Neuronal stem cell (in vitro differentiated cells): ENCODE data around the gene TMF1.
A peak's percentile ranks its signal among the peaks of the same experiment; 100 is the strongest.

ENCODE experiments used
- DNase-seq: peaks from one replicate; pipeline ENCODE4 v3.0.0-alpha.2; 2013; ENCODE audit warnings: low spot score
- H2AFZ ChIP-seq: one replicate; pipeline ENCODE4 v1.6.1; 2013; ENCODE audit warnings: mild to moderate bottlenecking, low read length, inconsistent platforms
- H2AK5ac ChIP-seq: 2 replicates; pipeline ENCODE4 v1.6.1; 2013; ENCODE audit warnings: low read depth, mild to moderate bottlenecking, inconsistent platforms, low read length, moderate library complexity, mixed read lengths
- H2BK120ac ChIP-seq: 2 replicates; pipeline ENCODE4 v1.6.1; 2013; ENCODE audit warnings: low read depth, mild to moderate bottlenecking, inconsistent platforms, low read length, moderate library complexity, mixed read lengths
- H2BK12ac ChIP-seq: one replicate; pipeline ENCODE4 v1.6.1; 2013; ENCODE audit warnings: low read length, inconsistent platforms
- H2BK15ac ChIP-seq: 2 replicates; pipeline ENCODE4 v1.6.1; 2013; ENCODE audit warnings: mild to moderate bottlenecking, low read length, inconsistent platforms, mixed read lengths
- H2BK5ac ChIP-seq: one replicate; pipeline ENCODE4 v1.6.1; 2013; ENCODE audit warnings: inconsistent platforms, mild to moderate bottlenecking, low read length, moderate library complexity
- H3K14ac ChIP-seq: one replicate; pipeline ENCODE4 v1.6.1; 2013; ENCODE audit warnings: low read length, inconsistent platforms
- H3K18ac ChIP-seq: 2 replicates; pipeline ENCODE4 v1.6.1; 2013; ENCODE audit warnings: low read length, inconsistent platforms
- H3K23ac ChIP-seq: 2 replicates; pipeline ENCODE4 v1.6.1; 2013; ENCODE audit warnings: low read depth, mild to moderate bottlenecking, mixed read lengths, low read length, inconsistent platforms; ENCODE audit not compliant: poor library complexity
- H3K27ac ChIP-seq: replicated peaks from 3 replicates; pipeline ENCODE4 v1.5.1; 2013; ENCODE audit warnings: low read length, inconsistent platforms
- H3K27me3 ChIP-seq, 3 experiments: 2 replicates each; pipeline ENCODE4 v1.6.1; 2013; ENCODE audit warnings: low read length in 3 of 3, mild to moderate bottlenecking in 2 of 3, inconsistent platforms in 1 of 3, low read depth in 1 of 3, mixed read lengths in 1 of 3, moderate library complexity in 1 of 3; ENCODE audit not compliant: control insufficient read depth in 3 of 3, insufficient read depth in 3 of 3
- H3K36me3 ChIP-seq, 2 donors: replicated peaks in 1 of 2; 2 replicates each; pipeline ENCODE4 v1.6.1; 2013; ENCODE audit warnings: low read length in 2 of 2; ENCODE audit not compliant: control insufficient read depth in 2 of 2, insufficient read depth in 2 of 2
- H3K4ac ChIP-seq: 2 replicates; pipeline ENCODE4 v1.6.1; 2013; ENCODE audit warnings: inconsistent platforms, mild to moderate bottlenecking, low read length, moderate library complexity
- H3K4me1 ChIP-seq, 2 donors: 1 replicate in 1 of 2; 2 replicates in 1 of 2; pipeline ENCODE4 v1.6.1; 2013; ENCODE audit warnings: low read length in 2 of 2, low read depth in 1 of 2; ENCODE audit not compliant: control insufficient read depth in 2 of 2, insufficient read depth in 1 of 2
- H3K4me2 ChIP-seq: one replicate; pipeline ENCODE4 v1.6.1; 2013; ENCODE audit warnings: mild to moderate bottlenecking, low read length, inconsistent platforms; ENCODE audit not compliant: insufficient read depth, poor library complexity, severe bottlenecking
- H3K4me3 ChIP-seq, 2 donors: 2 replicates each; pipeline ENCODE4 v1.5.1; 2013; ENCODE audit warnings: low read length in 2 of 2, mild to moderate bottlenecking in 2 of 2, inconsistent platforms in 1 of 2, moderate library complexity in 1 of 2
- H3K79me1 ChIP-seq: one replicate; pipeline ENCODE4 v1.6.1; 2013; ENCODE audit warnings: low read depth, mild to moderate bottlenecking, inconsistent platforms, low read length, moderate library complexity
- H3K9ac ChIP-seq: one replicate; pipeline ENCODE4 v1.6.1; 2013; ENCODE audit warnings: mild to moderate bottlenecking, low read depth, low read length, inconsistent platforms; ENCODE audit not compliant: poor library complexity
- H3K9me3 ChIP-seq, 2 donors: replicated peaks in 1 of 2; 2 replicates each; pipeline versions ENCODE3 to v1.6.1; 2013; ENCODE audit warnings: low read length in 2 of 2, mild to moderate bottlenecking in 2 of 2, inconsistent platforms in 1 of 2, low read depth in 1 of 2, mixed read lengths in 1 of 2, moderate library complexity in 1 of 2; ENCODE audit not compliant: control insufficient read depth in 2 of 2, insufficient read depth in 1 of 2
- H4K8ac ChIP-seq: one replicate; pipeline ENCODE4 v1.6.1; 2013; ENCODE audit warnings: low read depth, mild to moderate bottlenecking, inconsistent platforms, low read length, moderate library complexity
- H4K91ac ChIP-seq: one replicate; pipeline ENCODE4 v1.6.1; 2013; ENCODE audit warnings: low read length, low read depth, mild to moderate bottlenecking, inconsistent platforms; ENCODE audit not compliant: poor library complexity
- WGBS, 2 donors: extraction: QIAGEN DNeasy Blood & Tissue Kit; methylation state at CpG; one replicate each; pipeline ENCODE4 v1.1.7; 2013; ENCODE audit warnings: missing lambda C conversion rate in 2 of 2, mixed read lengths in 1 of 2; ENCODE audit not compliant: insufficient read length in 2 of 2, insufficient replicate concordance in 1 of 2; ENCODE audit errors: extremely low coverage in 2 of 2; 5-methylcytosine and 5-hydroxymethylcytosine counted together
- small RNA-seq: library from polyadenylated mRNA; stranded (forward); fragments of <200 nt; extraction: miRNeasy Mini kit (QIAGEN cat#:217004); gene quantifications from one replicate; pipeline ENCODE3, GENCODE V24; 2013; ENCODE audit not compliant: insufficient read depth

The TMF1 gene

DNA sequence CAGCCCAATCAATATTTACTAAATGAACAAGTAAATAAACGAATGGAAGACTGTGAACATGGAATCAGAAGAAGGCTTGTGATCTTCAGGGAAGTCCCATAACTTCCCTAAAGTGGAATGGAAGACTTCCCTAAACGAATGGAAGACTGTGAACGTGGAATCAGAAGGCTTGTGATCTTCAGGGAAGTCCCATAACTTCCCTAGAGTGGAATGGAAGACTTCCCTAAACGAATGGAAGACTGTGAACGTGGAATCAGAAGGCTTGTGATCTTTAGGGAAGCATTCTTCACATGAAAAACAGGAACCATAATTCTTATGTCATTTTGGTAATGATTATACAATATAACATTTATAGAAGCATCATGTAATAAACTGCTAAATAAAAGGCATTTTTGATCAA lies 77.4 kb downstream of the TMF1 start:
- no peak overlapping the region for H3K9ac ChIP-seq
- H4K91ac ChIP-seq, result no peak overlapping the region
- WGBS, 2 donors, result no CpG with 5 or more reads among the region's 5 CpGs
- no peak for DNase-seq
- no peak overlapping the region for H2AK5ac ChIP-seq
- no peak overlapping the region for H3K4me3 ChIP-seq
- no peak overlapping the region for H2AFZ ChIP-seq
- no peak overlapping the region for H2BK5ac ChIP-seq
- no peaks in the 10 kb centered on the region for H3K9me3 ChIP-seq
- no peak overlapping the region for H2BK15ac ChIP-seq
- no peak overlapping the region for H3K18ac ChIP-seq
- H3K27me3 ChIP-seq, result peaks cover 0 to 8% (median 0%) of the 10 kb centered on the region in 3 experiments
- H3K27ac ChIP-seq, result no peak overlapping the region
- no peaks in the 10 kb centered on the region for H3K4me1 ChIP-seq
- H4K8ac ChIP-seq, result no peak overlapping the region
- H2BK120ac ChIP-seq, result no peak overlapping the region
- no peak overlapping the region for H3K14ac ChIP-seq
- H3K4ac ChIP-seq, result no peak overlapping the region
- H3K36me3 ChIP-seq, result no peaks in the 10 kb centered on the region
- no peaks in the 10 kb centered on the region for H3K79me1 ChIP-seq
- no peak overlapping the region for H3K4me2 ChIP-seq
- no peak overlapping the region for H3K23ac ChIP-seq
- no peak overlapping the region for H2BK12ac ChIP-seq

DNA sequence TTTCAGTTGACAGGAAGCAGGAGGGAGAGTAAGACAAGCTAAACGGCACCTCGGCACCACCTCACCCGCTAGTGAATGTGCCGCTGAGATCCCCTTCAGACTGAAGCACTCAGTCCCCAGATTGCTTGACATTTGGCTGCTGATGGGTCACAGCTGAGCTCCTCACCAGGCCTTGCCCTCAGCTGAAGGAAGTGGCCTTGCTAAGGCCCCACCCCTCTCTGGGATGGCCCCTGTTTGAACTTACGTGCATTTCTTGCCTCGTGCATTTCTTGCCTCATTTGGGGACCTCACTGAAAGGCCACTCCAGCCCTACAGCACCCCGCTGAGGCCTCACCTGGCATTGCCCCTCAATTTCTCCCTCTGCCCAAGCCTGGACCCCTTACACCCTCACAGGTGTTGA lies 78.5 kb downstream of the TMF1 start:
- no CpG with 5 or more reads among the region's 7 CpGs for WGBS, 2 donors
- Histone ChIP-seq H3K23ac (no peak overlapping the region), H2BK12ac (no peak overlapping the region), H3K4ac (no peak overlapping the region), H2AFZ (no peak overlapping the region), H2BK15ac (no peak overlapping the region), H2AK5ac (no peak overlapping the region), H3K4me2 (no peak overlapping the region), H3K9me3 (no peaks in the 10 kb centered on the region), H3K14ac (no peak overlapping the region), H2BK5ac (no peak overlapping the region), H3K18ac (no peak overlapping the region), H4K8ac (no peak overlapping the region), H3K4me1 (no peaks in the 10 kb centered on the region), H3K79me1 (no peaks in the 10 kb centered on the region), H3K27me3 (peaks cover 0 to 14% (median 0%) of the 10 kb centered on the region in 3 experiments), H3K36me3 (no peaks in the 10 kb centered on the region), H3K27ac (no peak overlapping the region), H4K91ac (no peak overlapping the region), H2BK120ac (no peak overlapping the region), H3K9ac (no peak overlapping the region), H3K4me3 (peak overlapping the region in 1 of 2 donors; percentile 32)
- DNase-seq, result no peak

DNA sequence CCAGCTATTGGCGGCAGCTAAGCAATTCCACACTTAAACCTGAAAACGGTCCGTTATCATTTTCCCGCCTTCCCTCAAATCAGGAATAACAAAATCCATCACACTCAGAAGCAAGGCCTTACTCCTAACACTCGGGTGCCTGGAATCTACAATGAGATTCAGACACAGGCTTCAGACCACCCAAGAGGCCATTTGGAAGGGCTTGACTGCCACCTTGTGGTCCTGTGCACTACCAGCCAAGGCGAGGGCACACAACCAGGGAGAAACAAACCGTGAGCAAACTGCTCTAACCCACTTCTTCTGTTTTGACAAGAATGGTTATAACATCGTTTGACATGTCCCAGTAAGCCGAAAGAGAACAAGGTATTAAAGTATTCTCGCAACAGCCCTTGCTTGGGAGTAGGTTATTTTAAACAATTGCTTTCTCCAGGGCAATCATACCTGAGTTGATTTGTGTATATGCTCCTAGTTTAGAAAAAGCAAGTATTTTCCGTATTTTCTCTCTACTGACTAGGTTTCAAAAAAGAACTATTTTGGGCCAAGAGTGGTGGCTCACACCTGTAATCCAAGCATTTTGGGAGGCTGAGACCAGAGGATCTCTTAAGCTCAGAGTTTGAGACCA lies 79.7 kb downstream of the TMF1 start:
- no peak overlapping the region for H3K23ac ChIP-seq
- no peaks in the 10 kb centered on the region for H3K4me1 ChIP-seq
- no CpG with 5 or more reads among the region's 11 CpGs for WGBS, 2 donors
- no peak overlapping the region for H2BK5ac ChIP-seq
- H2BK15ac ChIP-seq, result no peak overlapping the region
- no peak overlapping the region for H2AK5ac ChIP-seq
- no peaks in the 10 kb centered on the region for H3K9me3 ChIP-seq
- H3K18ac ChIP-seq, result no peak overlapping the region
- H3K9ac ChIP-seq, result no peak overlapping the region
- H3K4ac ChIP-seq, result no peak overlapping the region
- no peaks in the 10 kb centered on the region for H3K79me1 ChIP-seq
- H3K27me3 ChIP-seq, result peaks cover 0 to 14% (median 0%) of the 10 kb centered on the region in 3 experiments
- H2AFZ ChIP-seq, result peak overlapping the region; percentile 54
- H3K4me3 ChIP-seq, result no peak overlapping the region
- H3K4me2 ChIP-seq, result no peak overlapping the region
- H3K14ac ChIP-seq, result no peak overlapping the region
- no peak overlapping the region for H4K8ac ChIP-seq
- no peaks in the 10 kb centered on the region for H3K36me3 ChIP-seq
- H2BK120ac ChIP-seq, result no peak overlapping the region
- no peak overlapping the region for H2BK12ac ChIP-seq
- no peak overlapping the region for H4K91ac ChIP-seq
- no peak overlapping the region for H3K27ac ChIP-seq
- peak; percentile 70 for DNase-seq

Small RNAs within 50 kb of the gene (small RNA-seq; reads per million reads assigned to genes)
- gene MIR3136, result 1.2 reads per million
